Esophagus muscularis mucosa (tissue), 4 donors: ENCODE results near the gene ECT2. TPM values are rescaled to one million over a fixed set of nuclear protein-coding genes. Genes with fewer than 3 reads are reported as not detected.
A peak's percentile ranks its signal among the peaks of the same experiment; 100 is the strongest.

Source experiments
- DNase-seq: peaks from one replicate; pipeline ENCODE4 v3.0.0-alpha.2; 2017; ENCODE audit errors: extremely low spot score
- H3K27ac ChIP-seq, 4 donors: fragments of 200-600 bp; sonication (generic); replicated peaks in 1 of 4; 1 replicate in 3 of 4; 2 replicates in 1 of 4; pipeline ENCODE4 v1.5.1; 2016 to 2019; ENCODE audit warnings: mild to moderate bottlenecking in 1 of 4
- H3K27me3 ChIP-seq, 4 donors: fragments of 200-600 bp; sonication (generic); one replicate each; pipeline versions ENCODE4 v1.5.1 to v1.6.0; 2016 to 2019
- H3K36me3 ChIP-seq, 4 donors: fragments of 200-600 bp; sonication (generic); one replicate each; pipeline ENCODE4 v1.5.1; 2016 to 2019
- H3K4me1 ChIP-seq, 4 donors: fragments of 200-600 bp; sonication (generic); one replicate each; pipeline ENCODE4 v1.5.1; 2016 to 2019
- H3K4me3 ChIP-seq, 4 donors: fragments of 200-600 bp; sonication (generic); 1 replicate in 2 of 4; 2 replicates in 2 of 4; pipeline ENCODE4 v1.5.1; 2016 to 2019; ENCODE audit warnings: mild to moderate bottlenecking in 4 of 4, moderate library complexity in 1 of 4
- H3K9me3 ChIP-seq, 4 donors: fragments of 200-600 bp; sonication (generic); 1 replicate in 3 of 4; 2 replicates in 1 of 4; pipeline ENCODE4 v1.5.1; 2016 to 2019
- CTCF ChIP-seq, 3 experiments: fragments of 200-600 bp in 2 of 3; fragments of 450-650 bp in 1 of 3; sonication (generic) in 2 of 3; IDR thresholded peaks; one replicate each; pipeline ENCODE4 v1.5.1; 2017 to 2019; ENCODE audit warnings: antibody characterized with exemption in 3 of 3, mild to moderate bottlenecking in 2 of 3, moderate library complexity in 1 of 3
- EP300 ChIP-seq: sonication (generic); formaldehyde crosslinking; IDR thresholded peaks from one replicate; pipeline ENCODE4 v1.6.1; 2017; ENCODE audit warnings: antibody characterized with exemption
- POLR2A ChIP-seq: fragments of 450-650 bp; IDR thresholded peaks from one replicate; pipeline ENCODE4 v1.6.1; 2017; ENCODE audit warnings: antibody characterized with exemption, moderate library complexity, mild to moderate bottlenecking, low read depth
- POLR2AphosphoS5 ChIP-seq, 2 donors: sonication (generic); formaldehyde crosslinking; IDR thresholded peaks; one replicate each; pipeline ENCODE4 v1.6.1; 2017; ENCODE audit warnings: antibody characterized with exemption in 2 of 2
- WGBS: methylation state at CpG from one replicate; pipeline ENCODE4 v1.1.5; 2018; 5-methylcytosine and 5-hydroxymethylcytosine counted together
- intact Hi-C: fragments of 100-400 bp; cut with DNase I; formaldehyde crosslinking; loops from one replicate; pipeline ENCODE4 v1.15.1; 2023
- total RNA-seq, 4 donors: library from RNA; depleted of rRNA; stranded (reverse); fragments of >200 nt; gene quantifications; one replicate each; pipeline versions ENCODE4 v1.1.0 to v1.2.1, GENCODE V29; 2016

Gene ECT2
- total RNA-seq, 4 donors from 2014 or later, result 7.3 to 8.7 (median 7.9) TPM

- Histone ChIP-seq H3K36me3 (no peaks in the 10 kb centered on the region), H3K9me3 (no peaks in the 10 kb centered on the region), H3K27ac (peak overlapping the region; percentile 90 to 97 (median 93)), H3K4me1 (peaks cover 17 to 36% (median 27%) of the 10 kb centered on the region in 4 donors), H3K4me3 (peak overlapping the region; percentile 76 to 92 (median 84)), H3K27me3 (no peaks in the 10 kb centered on the region)
- no peak for DNase-seq
- intact Hi-C loops, result loop anchor here (5.0 kb wide), 2 partner anchors 37 to 38 kb away; no protein-coding TSS in a partner anchor
- TF ChIP-seq EP300, result no peak
- no peak for TF ChIP-seq CTCF (IDR thresholded peaks at IDR 0.05)
- TF ChIP-seq POLR2A, result no peak
- no peak for TF ChIP-seq POLR2AphosphoS5 (IDR thresholded peaks at IDR 0.05)
- 4% methylated on average over 10 of the region's 17 CpGs for WGBS
Observed at GRCh38 chr3:172709774-172710663, 40.5 kb upstream of the ECT2 start.

- DNase-seq, result peak; percentile 96
- peak within 1 kb of the TSS; percentile 76 to 92 (median 84) for H3K4me3 ChIP-seq
- peak; percentile 78 to 86 (median 81) for TF ChIP-seq CTCF (IDR thresholded peaks at IDR 0.05)
- peak; percentile 57 for TF ChIP-seq POLR2A
- no peak for TF ChIP-seq EP300
- peak; percentile 91 to 92 for TF ChIP-seq POLR2AphosphoS5 (IDR thresholded peaks at IDR 0.05)
- intact Hi-C loops, result loop anchor here (5.0 kb wide), 2 partner anchors 36 to 39 kb away; no protein-coding TSS in a partner anchor
- peak within 1 kb of the TSS; percentile 90 to 97 (median 93) for H3K27ac ChIP-seq
- no peaks in the 10 kb centered on the region for H3K9me3 ChIP-seq
- peaks cover 17 to 36% (median 27%) of the 10 kb centered on the region in 4 donors for H3K4me1 ChIP-seq
- H3K27me3 ChIP-seq, result no peaks in the 10 kb centered on the region
- H3K36me3 ChIP-seq, result no peaks in the 10 kb centered on the region
- WGBS, result under 1% methylated on average over 35 of the region's 41 CpGs
Observed at GRCh38 chr3:172710664-172711453, 39.7 kb upstream of the ECT2 start, which contains the start of gene NCEH1. NCEH1 (minus strand) TSS chr3:172711067; CDS start chr3:172710984, 83 bp downstream.

- intact Hi-C loops, result loop anchor here (5.0 kb wide), 2 partner anchors 36 to 39 kb away; no protein-coding TSS in a partner anchor
- Histone ChIP-seq H3K36me3 (no peaks in the 10 kb centered on the region), H3K4me1 (peaks cover 17 to 36% (median 27%) of the 10 kb centered on the region in 4 donors), H3K27ac (peak overlapping the region; percentile 90 to 97 (median 93)), H3K9me3 (no peaks in the 10 kb centered on the region), H3K27me3 (no peaks in the 10 kb centered on the region), H3K4me3 (peak overlapping the region; percentile 76 to 92 (median 84))
- TF ChIP-seq POLR2AphosphoS5 (IDR thresholded peaks at IDR 0.05) (no peak), CTCF (IDR thresholded peaks at IDR 0.05) (no peak)
- WGBS, result 43% methylated on average over 2 of the region's 2 CpGs
- DNase-seq, result no peak
Observed at GRCh38 chr3:172711454-172711795, 39.1 kb upstream of the ECT2 start.

- Histone ChIP-seq H3K36me3 (no peaks in the 10 kb centered on the region), H3K27me3 (no peaks in the 10 kb centered on the region), H3K9me3 (peaks cover 0 to under 1% (median 0%) of the 10 kb centered on the region in 4 donors), H3K4me1 (peaks cover 17 to 25% (median 23%) of the 10 kb centered on the region in 4 donors), H3K27ac (no peak overlapping the region), H3K4me3 (no peak overlapping the region)
- 65% methylated on average over 3 of the region's 3 CpGs for WGBS
- intact Hi-C loops, result loop anchor here (5.0 kb wide), 2 partner anchors 34 to 41 kb away; no protein-coding TSS in a partner anchor
- no peak for DNase-seq
- TF ChIP-seq EP300, result no peak
- TF ChIP-seq POLR2AphosphoS5 (IDR thresholded peaks at IDR 0.05), result no peak
- no peak for TF ChIP-seq CTCF (IDR thresholded peaks at IDR 0.05)
- TF ChIP-seq POLR2A, result no peak
Observed at GRCh38 chr3:172713316-172713715, 37.2 kb upstream of the ECT2 start.
